Fibroblast of skin of left biceps (primary cell): ENCODE measurements around the gene FRZB.
A peak's percentile ranks its signal among the peaks of the same experiment; 100 is the strongest.

Source experiments
- DNase-seq, 2 experiments: peaks; one replicate each; pipeline ENCODE4 v3.0.0-alpha.2; 2013; ENCODE audit warnings: low read depth in 2 of 2

FRZB gene

DNA sequence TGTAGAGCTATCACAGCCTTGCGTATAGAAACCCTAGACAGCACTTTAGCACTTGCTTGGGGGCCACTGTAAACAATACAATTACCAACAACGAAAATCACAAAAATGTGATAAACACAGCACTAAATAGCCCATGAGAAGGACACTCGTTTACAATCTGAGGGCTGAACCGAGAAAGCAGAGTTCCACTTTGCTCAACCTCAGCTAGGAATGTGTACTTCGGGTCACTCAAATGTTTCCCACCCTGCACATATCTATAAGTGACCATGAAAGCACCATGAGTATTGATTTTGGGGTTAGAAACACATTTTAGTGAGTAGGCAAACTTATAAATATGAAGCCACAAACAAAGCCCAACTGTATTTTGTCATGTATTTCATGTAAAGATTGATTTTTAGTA is 62.3 kb downstream of the FRZB start:
- DNase-seq = no peak

DNA sequence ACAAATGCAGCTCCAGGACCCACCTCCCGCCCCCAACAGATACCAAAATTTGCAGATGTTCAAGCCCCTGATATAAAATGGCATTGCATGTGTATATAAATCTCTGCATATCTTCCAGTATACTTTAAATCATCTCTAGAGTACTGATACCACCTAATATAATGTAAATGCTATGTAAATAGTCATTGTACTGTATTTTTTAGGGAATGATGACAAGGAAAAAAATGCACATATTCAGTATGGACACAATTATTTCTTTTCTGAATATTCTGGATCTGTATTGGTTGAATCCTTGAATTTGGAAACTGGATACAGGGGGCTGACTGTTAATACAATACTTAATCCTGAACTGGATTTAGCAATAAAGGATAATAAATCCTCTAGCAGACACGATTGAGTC is 67.7 kb downstream of the FRZB start:
- DNase-seq = no peak

DNA sequence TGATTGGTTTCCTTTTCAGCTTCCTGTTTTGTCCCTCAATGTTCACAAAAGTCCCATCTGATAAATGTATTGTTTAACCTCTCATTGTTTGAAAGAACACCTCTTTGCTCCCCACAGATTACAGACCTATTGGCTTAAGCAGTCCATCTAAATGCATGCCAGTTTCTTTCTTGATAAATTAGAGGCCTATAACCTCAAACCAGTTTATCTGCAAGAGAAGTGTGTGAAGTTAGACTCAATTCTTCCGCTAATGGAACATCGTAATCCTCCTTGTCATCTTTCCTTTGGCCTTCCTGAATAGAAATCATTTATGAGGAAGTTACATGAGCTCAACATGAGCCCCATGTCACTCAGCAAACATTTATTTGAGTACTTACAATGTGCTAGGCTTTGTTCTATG is 74.0 kb downstream of the FRZB start:
- no peak for DNase-seq

DNA sequence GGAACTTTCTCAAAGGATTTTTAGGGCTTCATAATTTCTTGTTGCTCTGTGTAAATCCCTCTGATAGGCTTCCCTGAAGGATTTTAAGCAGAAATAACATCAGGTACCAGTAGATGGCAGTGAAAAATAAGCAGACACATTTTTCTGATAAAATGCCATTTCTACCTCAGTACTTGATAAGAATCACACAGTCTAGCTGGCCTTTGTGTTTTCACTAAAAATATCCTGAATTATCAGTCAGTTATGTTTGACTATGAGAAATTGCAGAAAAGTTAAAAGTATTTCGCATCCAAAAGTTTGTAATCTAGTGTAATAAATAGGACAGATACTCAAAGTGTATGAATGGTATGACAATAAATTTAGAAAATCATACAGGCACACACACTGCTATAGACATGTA is 81.7 kb downstream of the FRZB start:
- peak in 1 of 2 experiments; percentile 7 for DNase-seq

DNA sequence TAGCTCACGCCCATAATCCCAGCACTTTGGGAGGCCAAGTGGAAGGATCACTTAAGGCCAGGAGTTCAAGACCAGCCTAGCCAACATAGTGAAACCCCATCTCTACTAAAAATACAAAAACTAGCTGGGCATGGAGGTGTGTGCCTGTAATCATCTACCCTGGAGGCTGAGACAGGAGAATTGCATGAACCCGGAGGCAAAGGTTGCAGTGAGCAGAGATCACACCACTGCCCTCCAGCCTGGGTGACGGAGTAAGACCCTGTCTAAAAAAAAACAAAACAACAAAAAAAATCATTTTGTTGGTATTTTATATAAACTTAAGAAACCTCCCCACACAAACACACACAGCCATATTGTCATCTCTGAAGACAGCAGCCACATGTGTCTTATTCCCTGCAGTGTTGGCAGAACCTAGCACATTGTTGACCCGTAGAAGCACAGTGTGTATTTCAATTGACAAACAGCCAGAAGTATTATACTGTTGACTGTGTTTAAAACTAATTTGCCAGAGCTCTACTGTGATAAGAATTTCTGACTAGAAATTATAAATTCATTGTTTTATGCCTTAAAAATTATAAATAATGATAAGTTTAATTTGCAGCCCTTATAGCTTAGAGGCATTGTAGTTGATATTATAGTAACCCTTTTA is 82.3 kb downstream of the FRZB start:
- DNase-seq = no peak
